IPS DF 4.7 (cell line): Measurements from ENCODE around the gene FAM227A.

Experiments
- DNase-seq: peaks from one replicate; pipeline ENCODE4 v3.0.0-alpha.2; 2013; ENCODE audit warnings: low spot score; ENCODE audit errors: extremely low read depth

FAM227A gene

GRCh38 chr22:38656256-38657044 lies at the start of gene FAM227A, which contains the start of gene CBY1:
TSS of gene FAM227A (minus strand) at chr22:38656392. CDS start at chr22:38650168, 6,224 bp downstream.
TSS of gene CBY1 (plus strand) at chr22:38656638. CDS start at chr22:38668055, 11,417 bp downstream.
- DNase-seq = peak; percentile 79

GRCh38 chr22:38705235-38706100 lies 49.3 kb upstream of the FAM227A start, which contains the start of gene GTPBP1:
TSS of gene GTPBP1 (plus strand) at chr22:38705944. CDS start at chr22:38705956, 12 bp downstream.
- peak; percentile 99 for DNase-seq

- no peak for DNase-seq
These were observed 48.6 kb upstream of the FAM227A start for GRCh38 chr22:38704654-38705234.

GRCh38 chr22:38700789-38701628 lies 44.8 kb upstream of the FAM227A start, which contains the start of gene JOSD1:
TSS of gene JOSD1 (minus strand) at chr22:38700943. CDS start at chr22:38699987, 956 bp downstream.
- DNase-seq = no peak

GRCh38 chr22:38700270-38700788 lies 44.1 kb upstream of the FAM227A start:
- DNase-seq = no peak

GRCh38 chr22:38699784-38700183 lies 43.6 kb upstream of the FAM227A start:
- DNase-seq = no peak

- DNase-seq = no peak
These were observed 43.0 kb upstream of the FAM227A start for GRCh38 chr22:38699143-38699542.

- no peak for DNase-seq
These were observed 42.4 kb upstream of the FAM227A start for GRCh38 chr22:38698407-38699094.

GRCh38 chr22:38697425-38698089 lies 41.4 kb upstream of the FAM227A start:
- DNase-seq = no peak

- no peak for DNase-seq
These were observed 40.6 kb upstream of the FAM227A start for GRCh38 chr22:38696606-38697424.

GRCh38 chr22:38694940-38695339 lies 38.7 kb upstream of the FAM227A start:
- no peak for DNase-seq

- no peak for DNase-seq
These were observed 37.9 kb upstream of the FAM227A start for GRCh38 chr22:38694049-38694448.

- no peak for DNase-seq
These were observed 33.5 kb upstream of the FAM227A start for GRCh38 chr22:38689651-38690050.

- no peak for DNase-seq
These were observed 29.6 kb upstream of the FAM227A start for GRCh38 chr22:38685761-38686160.

GRCh38 chr22:38684895-38685294 lies 28.7 kb upstream of the FAM227A start:
- no peak for DNase-seq

- DNase-seq = no peak
These were observed 25.6 kb upstream of the FAM227A start, which contains the start of gene TOMM22 for GRCh38 chr22:38681582-38682335. TSS of gene TOMM22 (plus strand) at chr22:38681957. CDS start at chr22:38681979, 22 bp downstream.

GRCh38 chr22:38675833-38676232 lies 19.6 kb upstream of the FAM227A start:
- DNase-seq = no peak

GRCh38 chr22:38674888-38675287 lies 18.7 kb upstream of the FAM227A start:
- no peak for DNase-seq
